HepG2 (cell line): Measurements from ENCODE around the gene TBC1D20. TPM values are rescaled to one million over a fixed set of nuclear protein-coding genes. Genes with fewer than 3 reads are reported as not detected.
A peak's percentile ranks its signal among the peaks of the same experiment; 100 is the strongest.

ENCODE experiments used
- ARID4A ChIP-seq: sonication (generic); formaldehyde crosslinking; IDR thresholded peaks from 2 replicates; pipeline ENCODE4 v1.5.0; 2020; ENCODE audit warnings: mild to moderate bottlenecking, missing genetic modification reagents, borderline replicate concordance
- ATF7-NPFF ChIP-seq: sonication (generic); formaldehyde crosslinking; IDR thresholded peaks from 2 replicates; pipeline ENCODE4 v1.8.1; 2023; ENCODE audit warnings: mild to moderate bottlenecking, low read depth, missing genetic modification reagents, moderate library complexity
- CEBPZ ChIP-seq: IDR thresholded peaks from 2 replicates; pipeline ENCODE4 v1.6.1; 2012; ENCODE audit warnings: low read length, improper control_type of control experiment
- FOSL2 ChIP-seq: sonication (generic); formaldehyde crosslinking; IDR thresholded peaks from 2 replicates; pipeline ENCODE4 v1.4.0; 2020; ENCODE audit warnings: missing genetic modification reagents
- GMEB1 ChIP-seq: sonication (generic); formaldehyde crosslinking; IDR thresholded peaks from 2 replicates; pipeline ENCODE4 v1.5.1; 2020; ENCODE audit warnings: missing genetic modification reagents, mild to moderate bottlenecking, borderline replicate concordance
- HNF4A ChIP-seq: sonication (generic); formaldehyde crosslinking; IDR thresholded peaks from 2 replicates; pipeline ENCODE4 v1.4.0; 2020; ENCODE audit warnings: missing genetic modification reagents
- PHF21A ChIP-seq: sonication (generic); formaldehyde crosslinking; IDR thresholded peaks from 2 replicates; pipeline ENCODE4 v1.5.0; 2020; ENCODE audit warnings: mild to moderate bottlenecking, missing genetic modification reagents
- POGZ ChIP-seq: sonication (generic); formaldehyde crosslinking; IDR thresholded peaks from 2 replicates; pipeline ENCODE4 v1.4.0; 2020; ENCODE audit warnings: mild to moderate bottlenecking, missing genetic modification reagents
- RXRB ChIP-seq: IDR thresholded peaks from 2 replicates; pipeline ENCODE4 v1.6.1; 2016; ENCODE audit warnings: borderline replicate concordance, missing genetic modification reagents, missing compliant biosample characterization
- SIN3A ChIP-seq: IDR thresholded peaks from 2 replicates; pipeline ENCODE4 v1.6.1; 2011; ENCODE audit warnings: low read depth, mild to moderate bottlenecking, control low read depth, low read length, borderline replicate concordance
- SMARCE1 ChIP-seq: fragments of 450-650 bp; IDR thresholded peaks from 2 replicates; pipeline ENCODE4 v1.6.1; 2017; ENCODE audit warnings: borderline replicate concordance
- TEAD3 ChIP-seq: optimal IDR thresholded peaks from 2 replicates; pipeline ENCODE3; 2016; ENCODE audit warnings: borderline replicate concordance
- YY1 ChIP-seq: IDR thresholded peaks from 2 replicates; pipeline ENCODE4 v1.6.1; 2011; ENCODE audit warnings: low read length, low read depth, moderate library complexity, mild to moderate bottlenecking; ENCODE audit not compliant: insufficient read depth, insufficient replicate concordance
- ZNF530 ChIP-seq: sonication (generic); formaldehyde crosslinking; IDR thresholded peaks from 2 replicates; pipeline ENCODE4 v1.5.0; 2020; ENCODE audit warnings: low read depth, mild to moderate bottlenecking, missing genetic modification reagents
- ZNF580 ChIP-seq: IDR thresholded peaks from 2 replicates; pipeline ENCODE4 v1.6.1; 2016; ENCODE audit warnings: low read depth, borderline replicate concordance
- ZNF770 ChIP-seq: sonication (generic); formaldehyde crosslinking; IDR thresholded peaks from 2 replicates; pipeline ENCODE4 v1.5.0; 2020; ENCODE audit warnings: mild to moderate bottlenecking, missing genetic modification reagents
- polyA plus RNA-seq, 8 experiments: library from polyadenylated mRNA; depleted of rRNA in 3 of 8; stranded (reverse) in 7 of 8; unstranded in 1 of 8; fragments of >200 nt; fragmentation: Illumina TruSeq in 4 of 8; extraction: Trizol in 4 of 8; gene quantifications; 2 replicates each; pipeline versions ENCODE4 v1.2.1 to v1.2.3, GENCODE V29; 2011 to 2016; ENCODE audit warnings: low read depth in 4 of 8, missing spikeins in 1 of 8, mixed read lengths in 1 of 8; ENCODE audit not compliant: insufficient read depth in 1 of 8
- total RNA-seq, 5 experiments: library from RNA; depleted of rRNA; stranded (reverse); fragments of >200 nt; fragmentation: Illumina TruSeq; extraction: Trizol; gene quantifications; 2 replicates each; pipeline ENCODE4 v1.2.3, GENCODE V29; 2016; ENCODE audit warnings: low read depth in 1 of 5

TBC1D20 gene
- total and polyA plus RNA-seq, 2 of the 13 experiments (the other 11 are each of a cell fraction or from before 2014, with no cell fraction given), result 36.6 to 47.1 TPM

- TF ChIP-seq ZNF580 (CRISPR knock-in tag), result no peak
- TF ChIP-seq ZNF770, result peak; percentile 47; the same call in 1 of the 2 replicates
- TF ChIP-seq HNF4A, result peak; percentile 51; the same call in 1 of the 2 replicates
- peak; percentile 24; the same call in 1 of the 2 replicates for TF ChIP-seq POGZ (CRISPR knock-in tag)
- TF ChIP-seq PHF21A (CRISPR knock-in tag), result 0 out of 2 replicates have a peak, but pooled peaks have one; percentile 19
- TF ChIP-seq ARID4A (CRISPR knock-in tag), result 0 out of 2 replicates have a peak, but pooled peaks have one; percentile 20
- TF ChIP-seq TEAD3 (CRISPR knock-in tag), result peak; percentile 43
- no peak for TF ChIP-seq ZNF530 (CRISPR knock-in tag)
- no peak for TF ChIP-seq ATF7-NPFF (CRISPR knock-in tag)
- no peak for TF ChIP-seq RXRB (CRISPR knock-in tag)
- TF ChIP-seq CEBPZ, result no peak
- no peak for TF ChIP-seq GMEB1 (CRISPR knock-in tag)
- TF ChIP-seq SMARCE1, result no peak
- no peak for TF ChIP-seq FOSL2
- TF ChIP-seq SIN3A, result no peak
- peak; percentile 14 for TF ChIP-seq YY1
Observed at GRCh38 chr20:478010-478948, 15.9 kb upstream of the TBC1D20 start (continued).
